ENCODE data around the gene TPP2.

Gene TPP2

DNA sequence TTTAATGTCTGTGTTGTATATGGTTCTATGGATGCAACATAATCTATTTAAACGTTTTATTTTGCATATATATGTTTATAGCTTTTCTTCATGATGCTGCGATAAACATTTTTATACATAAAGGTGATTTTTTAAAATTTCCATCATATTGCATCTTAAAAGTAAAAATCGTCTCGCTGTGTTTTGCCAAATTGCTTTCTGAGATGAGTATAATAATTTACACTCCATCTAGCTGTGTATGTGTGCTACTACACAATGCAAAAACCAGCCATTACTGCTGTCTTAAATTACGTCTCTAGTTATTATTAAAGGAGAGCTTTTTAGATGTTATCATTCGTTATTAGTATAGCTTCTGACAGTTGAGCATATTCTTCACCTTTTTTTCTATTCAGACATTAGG lies 60.8 kb downstream of the TPP2 start:
- DNase-seq (ENCODE audit: low read depth): no peak

DNA sequence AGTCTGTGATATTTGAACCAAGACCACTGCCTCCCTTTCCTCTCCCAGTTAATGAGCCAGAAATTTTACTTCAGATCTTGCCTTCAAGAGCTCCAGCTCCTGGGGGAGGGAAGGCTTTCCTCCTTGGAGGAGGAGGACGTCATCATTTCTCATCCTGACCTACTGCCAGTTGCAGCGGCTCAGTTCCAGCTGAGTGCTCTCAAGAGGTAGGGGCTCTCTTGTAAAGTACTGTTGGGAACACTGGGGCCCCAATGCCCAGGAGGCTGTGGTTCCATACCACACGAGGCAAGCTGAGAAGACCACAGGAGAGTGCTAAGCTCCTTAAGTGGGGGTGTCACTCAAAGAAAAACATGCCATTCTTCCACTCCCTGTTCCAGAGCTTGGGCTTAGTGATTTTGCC lies 61.9 kb downstream of the TPP2 start:
- no peak for DNase-seq (ENCODE audit: low read depth)

DNA sequence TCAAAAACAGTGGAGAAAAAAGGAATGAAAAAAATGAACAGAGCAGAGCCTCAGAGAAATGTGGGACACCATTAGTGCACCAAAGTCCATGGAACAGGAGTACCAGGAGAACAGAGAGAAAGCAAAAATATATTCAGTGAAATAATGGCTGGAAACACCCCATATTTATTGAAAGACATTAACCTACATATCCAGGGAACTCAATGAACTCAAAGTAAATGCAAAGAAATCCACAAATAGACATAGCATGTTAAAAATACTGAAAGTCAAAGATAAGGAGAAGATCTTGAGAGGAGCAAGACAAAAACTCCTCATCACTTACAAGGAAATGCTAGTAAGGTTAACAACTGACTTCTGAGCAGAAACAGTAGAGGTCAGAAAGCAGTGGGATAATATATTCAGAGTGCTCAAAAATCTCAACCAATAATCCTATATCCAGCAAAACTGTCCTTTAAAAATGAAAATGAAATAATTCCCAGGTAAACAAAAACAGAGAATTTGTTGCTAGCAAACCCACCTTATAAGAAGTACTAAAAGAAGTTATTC lies 62.5 kb downstream of the TPP2 start:
- no peak for DNase-seq (ENCODE audit: low read depth)

DNA sequence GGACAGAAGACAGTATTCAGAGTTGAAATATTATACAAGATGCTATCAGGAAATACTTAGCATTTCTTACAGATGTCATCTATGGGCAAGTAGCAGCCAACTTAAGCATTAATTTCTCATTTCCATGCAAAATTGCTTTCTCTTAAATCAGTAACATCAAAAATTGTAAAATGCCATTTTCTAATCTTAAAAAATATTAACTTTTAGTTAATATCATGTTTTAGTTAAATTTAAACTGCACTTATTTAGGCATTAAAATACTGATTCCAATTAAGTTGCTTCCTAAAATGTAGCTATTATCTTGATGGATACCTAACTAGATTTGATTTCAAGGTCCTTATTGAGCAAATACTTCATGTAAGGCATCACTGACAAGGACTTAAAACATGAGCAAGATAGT lies 70.2 kb downstream of the TPP2 start:
- no peak for DNase-seq (ENCODE audit: low read depth)

DNA sequence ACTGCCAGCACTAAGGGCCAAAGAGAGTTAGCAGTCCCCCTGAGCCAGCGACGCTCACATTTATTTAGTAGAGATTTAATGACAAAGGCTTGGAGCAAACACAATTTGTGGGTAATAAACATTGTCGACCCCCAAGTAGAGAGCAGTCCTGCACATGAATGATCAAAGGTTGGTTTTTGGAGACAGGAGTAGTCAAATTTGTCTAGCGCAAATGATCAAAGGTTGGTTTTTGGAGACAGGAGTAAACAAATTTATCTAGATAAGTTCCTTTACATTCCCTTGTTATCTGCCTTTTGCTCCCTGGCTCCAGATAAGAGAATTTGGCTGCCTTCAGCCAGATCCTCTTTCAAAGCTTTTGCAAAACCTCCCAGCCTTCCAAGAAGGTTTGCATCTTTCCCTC lies 71.1 kb downstream of the TPP2 start:
- DNase-seq (ENCODE audit: low read depth): no peak

DNA sequence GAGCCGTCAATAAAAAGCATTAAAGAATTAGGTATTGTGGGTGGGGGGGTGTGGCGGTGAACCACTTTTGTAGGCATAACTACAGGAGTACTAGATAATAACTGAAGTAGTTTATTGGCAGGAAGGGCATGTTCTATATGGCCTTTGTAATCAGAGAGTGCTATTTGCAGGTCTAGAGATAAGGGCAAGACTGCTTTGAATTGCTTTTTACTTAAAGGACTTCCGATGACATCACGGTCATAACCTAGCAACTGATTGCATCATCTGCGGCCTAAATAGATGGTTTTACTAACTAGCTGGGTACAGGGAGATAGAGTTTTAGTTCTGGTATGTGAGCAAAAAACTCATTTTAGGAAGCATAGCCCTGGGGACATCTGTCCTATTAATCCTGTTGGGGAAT lies 73.3 kb downstream of the TPP2 start:
- DNase-seq (ENCODE audit: low read depth): no peak

DNA sequence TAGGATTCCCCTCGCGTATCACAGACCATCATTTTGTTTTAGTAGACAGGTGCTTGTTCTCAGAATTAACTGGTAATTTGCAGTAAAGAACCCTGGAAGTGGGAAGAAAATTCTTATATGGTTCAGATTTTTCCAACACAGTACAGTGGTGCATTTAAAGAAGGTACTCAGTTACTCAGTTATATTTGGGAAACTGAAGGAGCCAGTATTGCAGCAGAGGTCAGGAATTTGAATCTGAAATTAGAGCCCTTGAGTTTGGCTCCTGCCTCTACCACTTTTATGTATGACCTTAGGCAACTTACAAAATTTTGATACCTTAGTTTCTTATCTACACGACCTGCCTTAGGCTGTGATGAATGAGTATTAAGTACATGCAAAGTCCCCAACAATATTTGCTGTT lies 78.3 kb downstream of the TPP2 start:
- DNase-seq (ENCODE audit: low read depth): no peak

DNA sequence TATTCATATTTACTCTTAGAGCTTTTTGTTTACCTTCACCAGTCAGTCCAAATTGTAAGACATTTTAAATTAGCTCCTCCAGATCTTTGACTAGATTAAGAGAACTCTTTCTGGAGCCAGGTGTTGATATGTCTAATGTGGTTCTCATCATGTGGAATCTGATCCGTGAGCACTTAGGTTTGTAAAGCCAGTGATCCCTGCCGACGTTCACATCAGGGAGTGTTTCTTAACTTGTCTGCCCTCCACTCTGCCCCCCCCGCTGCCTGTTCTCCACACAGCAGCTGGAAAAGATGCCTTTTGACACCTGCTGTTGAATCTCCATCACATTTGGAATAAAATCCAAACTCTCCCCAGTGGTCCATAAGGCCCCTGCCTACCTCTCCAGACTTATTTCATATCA lies 80.3 kb downstream of the TPP2 start:
- no peak for DNase-seq (ENCODE audit: low read depth)

DNA sequence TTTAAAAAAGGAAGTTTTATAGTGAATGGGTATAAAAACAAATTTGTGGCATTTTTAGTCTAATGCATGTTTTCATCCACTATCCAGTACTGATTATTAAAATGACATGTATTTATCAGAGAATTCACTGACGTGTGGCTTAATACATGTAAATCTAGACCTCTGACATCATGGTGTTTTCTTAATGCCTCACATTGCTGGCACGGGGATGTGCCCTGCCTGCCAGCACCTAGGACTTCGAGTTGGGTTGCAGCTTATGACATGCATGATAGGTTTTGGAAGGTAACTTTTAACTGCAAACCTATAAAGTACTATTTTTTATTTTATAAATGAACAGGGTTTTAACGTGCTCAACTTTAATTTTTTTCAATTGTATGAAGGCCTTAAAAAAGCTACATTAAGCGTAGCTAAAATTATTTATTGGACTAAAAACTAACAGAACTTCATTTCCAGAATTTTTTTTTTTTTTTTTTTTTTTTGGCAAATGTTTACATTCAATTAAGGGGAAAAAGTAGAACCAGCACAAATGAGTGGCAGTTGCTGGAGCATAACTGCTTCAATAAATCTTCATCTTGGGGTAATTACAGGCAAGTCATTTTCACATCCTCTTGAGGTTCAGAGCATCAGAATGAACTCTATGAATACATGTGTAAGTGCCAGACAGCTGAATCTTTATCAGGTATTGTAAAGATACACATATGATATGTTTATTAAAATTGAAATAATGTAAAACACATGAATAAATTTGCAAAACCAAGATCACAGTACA lies 81.7 kb downstream of the TPP2 start:
- no peak for DNase-seq (ENCODE audit: low read depth)

DNA sequence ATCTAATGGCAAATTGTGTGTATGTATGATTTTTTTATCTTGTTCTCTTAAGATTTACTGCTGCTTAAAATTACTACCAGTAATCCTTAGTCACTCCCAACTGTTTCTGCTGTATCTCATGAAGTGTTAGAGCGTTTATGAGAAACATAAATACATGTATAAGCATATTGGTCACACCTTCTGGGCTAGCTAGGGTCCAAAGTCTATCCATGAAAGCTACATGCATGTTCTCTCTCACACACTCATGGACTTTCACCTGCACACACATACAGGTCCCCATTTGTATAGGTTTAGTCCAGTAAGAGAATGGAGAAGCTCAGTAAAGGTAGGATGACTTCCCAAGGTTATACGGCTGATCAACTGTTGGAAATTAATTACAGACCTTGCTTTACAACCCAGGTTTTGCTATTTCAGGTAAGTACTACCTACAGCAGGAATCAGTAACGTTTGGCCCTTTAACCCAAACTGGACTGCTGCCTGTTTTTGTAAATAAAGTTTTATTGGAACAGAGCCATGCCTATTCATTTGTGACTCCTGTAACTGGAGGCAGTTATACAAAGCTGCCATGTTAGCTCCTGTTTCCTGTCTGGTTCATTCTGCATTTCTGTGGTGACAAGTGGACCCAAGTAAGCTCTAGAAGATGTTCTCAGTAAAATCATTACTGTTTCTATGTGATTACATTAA lies 82.8 kb downstream of the TPP2 start:
- no peak for DNase-seq (ENCODE audit: low read depth)

DNA sequence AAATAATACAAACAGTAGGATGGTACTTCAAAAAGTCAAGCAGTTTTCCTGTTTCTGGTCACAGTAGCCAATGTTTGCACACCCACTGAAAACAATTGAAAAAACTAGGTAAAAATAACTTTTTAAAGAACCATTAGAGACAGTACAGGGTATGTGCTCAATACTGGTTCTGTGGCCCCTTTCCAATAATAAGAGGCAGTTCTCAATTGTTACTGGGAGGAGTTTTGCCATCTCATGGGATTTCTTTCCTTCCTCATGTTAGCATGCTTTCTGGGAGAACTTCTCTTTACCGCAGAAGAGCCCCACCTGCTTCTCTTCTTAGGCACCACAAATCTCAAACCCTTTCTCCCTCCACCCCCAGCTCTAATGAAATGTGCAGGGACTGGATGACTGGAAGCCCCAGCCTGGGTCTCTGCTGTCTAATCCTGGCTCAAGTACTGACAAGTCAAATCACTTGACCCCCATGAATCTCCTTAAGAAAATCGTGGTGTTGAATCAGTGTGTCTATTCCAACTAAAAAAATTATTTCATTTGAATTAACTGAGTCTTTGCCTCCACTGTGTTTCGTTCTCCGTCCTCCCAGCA lies 83.4 kb downstream of the TPP2 start:
- DNase-seq (ENCODE audit: low read depth): no peak

DNA sequence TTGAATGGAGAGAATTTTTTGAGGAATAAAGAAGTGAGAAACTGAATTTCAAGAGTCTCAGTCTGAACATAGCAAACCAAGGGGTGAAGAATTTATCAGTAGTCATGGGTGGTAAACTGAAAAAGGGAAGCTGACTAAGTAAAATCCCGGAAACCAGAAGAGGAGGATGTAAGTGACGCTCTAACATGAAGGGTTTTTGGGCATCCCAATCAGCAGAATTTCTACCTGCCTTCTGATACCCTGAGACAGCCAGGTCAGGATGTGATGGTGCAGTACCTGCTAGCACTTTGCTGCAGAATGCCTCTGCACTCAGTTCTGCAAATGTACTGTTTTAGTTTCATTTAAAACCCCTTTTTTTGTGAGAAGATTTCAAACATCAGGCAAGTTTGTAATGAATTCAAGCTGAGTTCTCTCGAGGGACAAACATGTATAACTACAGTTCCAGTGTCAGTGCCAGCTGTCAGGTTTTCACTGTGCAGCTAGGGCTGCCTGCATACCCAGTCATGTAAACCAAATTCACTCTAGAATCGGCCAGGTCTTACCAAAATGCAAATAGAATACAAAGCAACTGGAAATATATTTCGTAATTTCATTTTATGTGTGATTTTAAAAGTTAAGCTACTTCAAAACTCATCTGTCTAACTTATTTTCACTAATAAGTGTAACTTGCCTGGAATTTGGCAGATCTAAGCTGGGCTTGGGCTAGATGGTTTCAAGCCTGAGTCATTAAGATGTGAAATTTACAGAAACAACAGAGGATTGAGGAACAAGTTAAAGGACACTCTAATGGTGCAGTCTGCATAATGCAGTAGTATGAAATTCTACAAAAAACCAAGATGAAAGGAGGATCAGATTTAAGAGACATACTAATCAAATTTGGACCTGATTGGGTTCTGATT lies 84.3 kb downstream of the TPP2 start:
- DNase-seq (ENCODE audit: low read depth): no peak

DNA sequence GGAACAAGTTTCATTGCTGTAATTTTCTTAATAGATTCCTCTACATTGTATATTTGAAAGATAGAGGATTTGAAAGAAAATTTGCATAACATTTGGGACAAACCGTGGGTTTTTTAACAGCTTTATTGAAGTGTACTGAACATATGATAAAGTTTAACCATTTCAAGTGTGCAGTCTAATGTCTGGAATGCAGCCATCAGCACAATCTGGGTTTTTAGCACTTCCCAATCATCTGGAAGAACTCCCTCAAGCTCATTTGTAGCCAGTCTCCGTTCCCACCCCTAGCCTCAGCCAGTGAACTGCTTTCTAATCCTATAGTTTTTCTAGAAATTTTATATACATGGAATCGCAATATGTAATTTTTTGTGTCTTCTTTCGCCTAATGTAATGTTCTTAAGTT lies 85.4 kb downstream of the TPP2 start:
- no peak for DNase-seq (ENCODE audit: low read depth)

DNA sequence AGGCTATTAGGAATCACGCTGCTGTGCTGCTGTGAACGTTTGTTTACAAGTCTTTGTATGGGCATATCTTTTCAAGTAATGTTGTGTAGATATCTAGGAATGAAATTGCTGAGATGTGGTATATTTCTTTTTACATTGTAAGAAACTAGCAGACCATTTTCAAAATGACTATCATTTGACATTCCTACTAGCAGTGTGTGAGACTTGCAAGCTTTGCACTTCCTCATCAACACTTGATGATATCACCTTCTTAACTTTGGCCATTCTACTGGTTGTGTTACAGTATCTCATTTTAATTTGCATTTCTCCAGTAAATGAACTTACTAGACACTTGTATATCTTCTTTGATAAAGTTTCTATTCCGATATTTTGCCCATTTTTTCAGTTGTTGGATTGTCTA lies 85.9 kb downstream of the TPP2 start:
- no peak for DNase-seq (ENCODE audit: low read depth)

DNA sequence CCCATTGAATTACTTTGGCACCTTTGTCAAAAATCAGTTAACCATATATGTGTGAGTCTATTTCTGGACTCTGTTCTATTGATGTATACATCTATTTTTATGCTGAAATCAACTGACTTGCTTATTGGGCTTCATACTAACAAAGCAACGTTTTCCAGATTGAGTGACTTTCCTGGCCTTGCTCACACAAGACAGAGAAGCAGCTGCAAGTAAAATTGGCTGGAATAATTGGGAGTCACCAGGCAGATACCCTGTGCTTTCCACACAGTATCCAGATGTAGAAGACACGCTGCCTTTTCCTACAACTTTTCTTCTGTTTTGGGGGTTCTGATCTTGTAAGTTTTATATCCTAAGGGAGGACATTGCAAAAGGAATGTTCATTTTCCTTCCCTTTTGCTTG lies 86.9 kb downstream of the TPP2 start:
- DNase-seq (ENCODE audit: low read depth): no peak

DNA sequence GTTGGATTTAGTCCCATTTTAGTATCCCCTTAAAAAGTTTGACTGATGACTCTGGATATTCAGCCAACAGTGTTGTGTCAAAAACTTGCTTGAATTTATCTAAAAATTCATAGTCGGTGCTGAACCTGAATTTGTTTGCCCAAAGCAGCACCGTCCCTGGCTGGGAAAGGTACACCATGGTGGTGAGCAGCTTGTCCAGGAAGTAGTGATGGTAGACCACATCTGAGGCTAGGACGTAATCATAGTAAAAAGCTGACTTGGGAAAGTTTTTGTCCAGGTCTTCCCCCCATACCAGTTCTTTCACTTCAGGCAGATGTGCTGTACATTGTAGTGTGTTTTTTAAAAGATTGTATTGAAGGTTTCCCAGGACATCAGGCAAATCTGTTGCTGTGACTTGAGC lies 89.2 kb downstream of the TPP2 start:
- no peak for DNase-seq (ENCODE audit: low read depth)

DNA sequence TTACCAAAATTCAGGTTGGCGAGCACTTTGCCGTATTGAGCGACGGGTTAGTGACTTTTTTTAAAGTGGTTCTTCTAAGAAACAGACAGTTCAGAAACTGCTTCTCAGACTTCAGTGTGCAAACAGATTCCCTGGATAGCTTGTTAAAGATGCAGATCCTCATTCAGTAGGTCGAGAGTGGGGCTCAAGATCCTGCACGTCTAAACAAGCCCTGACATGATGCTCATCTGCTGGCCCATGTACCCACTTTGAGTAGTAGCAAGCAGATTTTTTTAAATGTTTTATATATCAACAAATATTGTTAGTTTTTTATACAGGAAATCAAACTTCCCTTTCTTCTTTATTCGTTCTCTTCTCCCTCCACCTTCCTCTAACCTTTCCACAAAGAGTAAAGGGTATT lies 90.7 kb downstream of the TPP2 start:
- DNase-seq (ENCODE audit: low read depth): no peak

DNA sequence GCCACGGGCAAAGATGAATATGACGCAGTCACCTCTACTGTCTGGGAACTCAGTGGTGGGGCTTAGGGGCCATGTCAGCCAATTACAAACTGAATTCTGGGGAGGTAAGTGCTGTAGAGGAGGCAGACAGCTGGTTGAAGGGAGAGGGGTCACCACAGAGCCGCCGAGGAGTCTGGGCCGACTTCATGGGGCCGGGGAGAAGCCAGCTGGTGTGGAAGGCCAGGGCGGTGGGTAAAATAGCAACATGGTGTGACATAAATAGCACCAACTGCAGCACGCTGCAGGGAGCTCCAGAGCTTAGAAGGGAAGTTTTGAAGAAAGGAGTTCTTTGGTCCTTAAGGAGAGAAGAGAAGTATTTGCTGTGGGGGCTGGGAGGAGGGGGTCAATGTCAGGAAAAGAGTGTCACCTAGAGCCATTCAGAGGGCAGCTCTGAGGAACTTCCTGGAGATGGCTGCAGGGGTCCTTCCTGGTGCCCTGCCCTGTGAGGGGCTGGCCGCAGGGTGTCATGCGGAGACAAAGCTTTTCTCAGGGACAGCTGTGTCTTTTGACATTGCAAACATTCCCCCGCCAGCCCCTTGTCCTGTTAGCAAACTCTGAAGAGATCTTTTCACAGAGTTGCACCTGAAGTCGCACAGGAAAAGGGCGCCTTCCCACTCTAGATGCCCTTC lies 91.7 kb downstream of the TPP2 start:
- DNase-seq (ENCODE audit: low read depth): no peak

DNA sequence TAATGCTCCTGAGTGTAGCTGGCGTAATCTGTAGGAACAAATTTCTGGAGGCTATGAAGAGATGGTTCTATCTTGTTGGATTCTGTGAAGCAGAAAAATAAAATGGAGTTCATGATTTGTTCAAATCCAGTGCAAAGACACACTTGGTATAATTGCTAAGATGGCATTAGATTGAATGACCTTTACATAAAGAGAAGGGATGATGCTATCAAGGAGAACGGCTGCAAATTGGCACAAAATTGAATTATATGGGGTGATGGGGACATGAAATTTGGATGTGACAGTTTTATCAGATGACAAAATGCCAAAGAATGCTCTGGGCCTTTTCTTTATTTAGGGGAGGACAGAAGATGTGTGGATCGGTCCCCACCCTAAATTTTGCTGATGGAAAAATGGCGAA lies 94.1 kb downstream of the TPP2 start:
- no peak for DNase-seq (ENCODE audit: low read depth)

DNA sequence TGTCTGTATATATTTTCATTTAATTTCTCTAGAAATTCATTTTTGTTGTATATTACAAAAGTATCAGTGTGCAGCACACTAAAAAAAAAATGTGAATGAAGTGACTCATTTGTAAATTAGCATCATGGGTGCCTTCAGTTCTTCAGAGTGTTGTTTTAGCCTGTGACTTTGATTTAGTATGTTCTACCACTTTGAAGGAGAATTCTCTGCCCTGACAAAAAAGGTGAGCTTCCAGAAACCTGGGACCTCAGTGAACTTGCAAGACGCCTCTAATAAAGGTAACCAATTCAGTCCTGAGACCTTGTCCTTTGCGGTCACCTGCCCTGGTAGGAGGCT lies 95.7 kb downstream of the TPP2 start:
- DNase-seq (ENCODE audit: low read depth): no peak

DNA sequence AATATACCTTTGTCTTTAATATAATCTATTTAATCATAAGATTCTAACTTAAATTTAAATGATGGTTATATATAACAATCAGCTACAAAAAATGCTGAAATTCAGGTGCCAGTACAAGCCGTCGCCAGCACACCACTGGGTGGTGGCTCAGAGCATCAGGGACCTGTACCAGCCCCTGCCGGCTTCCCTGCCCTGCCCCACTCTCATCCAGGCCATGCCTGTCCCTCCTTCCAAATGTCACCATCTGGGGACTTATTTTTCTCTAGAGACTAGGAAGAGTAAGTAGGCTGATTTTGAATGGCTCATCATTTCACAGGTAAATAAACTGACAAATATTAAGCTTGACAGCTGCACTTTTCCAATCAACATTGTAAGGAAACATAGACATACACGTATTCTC lies 96.5 kb downstream of the TPP2 start:
- no peak for DNase-seq (ENCODE audit: low read depth)

DNA sequence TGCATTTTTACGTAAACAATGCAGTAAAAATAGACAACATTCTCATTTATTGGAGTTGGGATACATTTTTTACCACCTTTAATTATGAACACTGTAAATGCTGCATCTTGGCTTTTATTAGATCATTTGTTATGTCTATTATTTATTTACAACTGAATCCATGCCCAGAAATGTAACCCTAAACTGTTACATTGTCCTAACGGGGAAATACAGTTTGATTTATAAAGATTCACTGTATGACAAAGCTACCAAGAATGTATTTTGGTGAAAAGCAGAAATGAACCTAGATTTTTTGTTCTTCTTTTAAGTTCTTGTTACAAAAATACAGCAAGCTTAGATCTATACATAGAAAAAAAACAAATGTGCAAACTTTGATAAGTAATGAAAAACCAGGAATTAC lies 97.0 kb downstream of the TPP2 start:
- no peak for DNase-seq (ENCODE audit: low read depth)

All from stimulated activated CD8-positive, alpha-beta memory T cell treated with anti-CD3 and anti-CD28 coated beads, Interleukin-15, amount 100 ng/mL, for 24 hours (primary cell).